Kidney epithelial cell (primary cell): Measurements from ENCODE around the gene MYO1G. TPM values are rescaled to one million over a fixed set of nuclear protein-coding genes. Genes with fewer than 3 reads are reported as not detected.

Experiments used
- DNase-seq: peaks from one replicate; pipeline ENCODE4 v3.0.0-alpha.2; 2010; ENCODE audit warnings: low read depth
- H3K27me3 ChIP-seq: 2 replicates; pipeline ENCODE4 v1.6.0; 2011; ENCODE audit warnings: low read length; ENCODE audit not compliant: control insufficient read depth, insufficient read depth
- H3K36me3 ChIP-seq: 2 replicates; pipeline ENCODE4 v1.5.1; 2011; ENCODE audit warnings: low read length; ENCODE audit not compliant: control insufficient read depth, insufficient read depth
- H3K4me3 ChIP-seq: 2 replicates; pipeline ENCODE4 v1.5.1; 2011; ENCODE audit warnings: low read depth, mild to moderate bottlenecking, control low read depth, low read length
- total RNA-seq: library from RNA; depleted of rRNA; stranded (reverse); fragments of >200 nt; gene quantifications from 2 replicates; pipeline ENCODE4 v1.2.3, GENCODE V29; 2015
- TF ChIP-seq, protein P1 (sequence below): IDR thresholded peaks from 2 replicates; pipeline ENCODE4 v1.5.1; 2011; ENCODE audit warnings: mild to moderate bottlenecking, moderate library complexity, low read length, control low read depth, inconsistent platforms; ENCODE audit not compliant: insufficient read depth, poor library complexity, severe bottlenecking

MYO1G gene
- total RNA-seq, 1 donor from 2014 or later = 0.04 TPM

DNA sequence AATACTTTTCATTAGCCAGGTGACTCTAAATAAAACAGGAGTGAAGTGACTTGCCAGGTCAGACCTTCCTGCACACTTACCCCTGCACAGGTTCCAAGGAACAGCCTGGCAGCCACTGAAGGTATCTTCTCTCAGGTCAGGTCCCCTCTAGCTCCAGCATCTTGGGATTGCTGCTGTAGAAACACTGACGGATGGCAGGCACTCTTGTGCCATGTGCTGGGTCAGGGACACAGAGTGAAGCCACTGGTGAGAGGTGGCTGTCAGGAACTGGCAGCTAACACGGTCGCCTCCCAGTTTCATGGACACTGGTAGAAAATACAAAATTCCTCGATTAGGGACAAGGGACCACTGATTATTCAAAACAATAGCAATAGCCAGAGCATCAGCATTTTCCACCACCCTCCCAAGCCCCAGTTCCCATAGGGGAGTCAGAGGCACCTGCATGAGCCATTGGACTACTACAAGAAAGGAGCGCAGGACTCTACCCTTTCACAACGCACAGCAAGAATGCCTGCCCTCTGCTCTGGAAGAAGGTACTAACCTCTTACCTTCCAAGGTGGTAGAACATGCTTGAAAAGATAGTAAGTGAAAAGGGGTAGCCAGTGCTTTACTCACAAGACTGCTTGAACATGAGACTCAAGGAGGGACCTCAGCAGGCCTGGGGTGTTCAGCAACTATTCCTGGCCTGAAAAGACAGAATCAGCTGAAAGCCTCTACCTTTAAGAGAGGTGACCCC is 5.1 kb upstream of the MYO1G start:
- TF ChIP-seq, protein P1, sequence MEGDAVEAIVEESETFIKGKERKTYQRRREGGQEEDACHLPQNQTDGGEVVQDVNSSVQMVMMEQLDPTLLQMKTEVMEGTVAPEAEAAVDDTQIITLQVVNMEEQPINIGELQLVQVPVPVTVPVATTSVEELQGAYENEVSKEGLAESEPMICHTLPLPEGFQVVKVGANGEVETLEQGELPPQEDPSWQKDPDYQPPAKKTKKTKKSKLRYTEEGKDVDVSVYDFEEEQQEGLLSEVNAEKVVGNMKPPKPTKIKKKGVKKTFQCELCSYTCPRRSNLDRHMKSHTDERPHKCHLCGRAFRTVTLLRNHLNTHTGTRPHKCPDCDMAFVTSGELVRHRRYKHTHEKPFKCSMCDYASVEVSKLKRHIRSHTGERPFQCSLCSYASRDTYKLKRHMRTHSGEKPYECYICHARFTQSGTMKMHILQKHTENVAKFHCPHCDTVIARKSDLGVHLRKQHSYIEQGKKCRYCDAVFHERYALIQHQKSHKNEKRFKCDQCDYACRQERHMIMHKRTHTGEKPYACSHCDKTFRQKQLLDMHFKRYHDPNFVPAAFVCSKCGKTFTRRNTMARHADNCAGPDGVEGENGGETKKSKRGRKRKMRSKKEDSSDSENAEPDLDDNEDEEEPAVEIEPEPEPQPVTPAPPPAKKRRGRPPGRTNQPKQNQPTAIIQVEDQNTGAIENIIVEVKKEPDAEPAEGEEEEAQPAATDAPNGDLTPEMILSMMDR = no peak
- no peak for DNase-seq
- Histone ChIP-seq H3K4me3 (no peak overlapping the region), H3K27me3 (no peaks in the 10 kb centered on the region), H3K36me3 (peaks cover 3% of the 10 kb centered on the region)

- H3K36me3 ChIP-seq = peaks cover 3% of the 10 kb centered on the region
- TF ChIP-seq, protein P1 = no peak
- H3K4me3 ChIP-seq = no peak overlapping the region
- DNase-seq = no peak
- H3K27me3 ChIP-seq = no peaks in the 10 kb centered on the region
These were observed 4.2 kb upstream of the MYO1G start for GRCh38 chr7:44982970-44983369.

GRCh38 chr7:44982535-44982923 is 3.7 kb upstream of the MYO1G start:
- Histone ChIP-seq H3K27me3 (no peaks in the 10 kb centered on the region), H3K36me3 (peaks cover 3% of the 10 kb centered on the region), H3K4me3 (no peak overlapping the region)
- no peak for DNase-seq
- TF ChIP-seq, protein P1 = no peak

GRCh38 chr7:44981035-44981706 is 2.4 kb upstream of the MYO1G start:
- no peaks in the 10 kb centered on the region for H3K27me3 ChIP-seq
- TF ChIP-seq, protein P1 = no peak
- DNase-seq = no peak
- no peak overlapping the region for H3K4me3 ChIP-seq
- H3K36me3 ChIP-seq = peaks cover 3% of the 10 kb centered on the region

GRCh38 chr7:44980393-44981034 is 1.7 kb upstream of the MYO1G start:
- H3K27me3 ChIP-seq = no peaks in the 10 kb centered on the region
- H3K4me3 ChIP-seq = no peak overlapping the region
- peaks cover 3% of the 10 kb centered on the region for H3K36me3 ChIP-seq
- no peak for DNase-seq
- TF ChIP-seq, protein P1 = no peak
